SK-N-SH treated with all-trans-retinoic acid at 6 μM for 48 hours (cell line): ENCODE measurements around the gene NEDD1.

Experiments used
- CREB5 ChIP-seq: fragments of 250-450 bp; sonication (Bioruptor Pico); IDR thresholded peaks from 2 replicates; pipeline ENCODE4 v1.5.1; 2020; ENCODE audit warnings: low read depth, mild to moderate bottlenecking, moderate library complexity
- ISL1 ChIP-seq: fragments of 250-450 bp; sonication (Bioruptor Pico); IDR thresholded peaks from 2 replicates; pipeline ENCODE4 v2.1.2; 2022; ENCODE audit warnings: mild to moderate bottlenecking, moderate library complexity
- PATZ1 ChIP-seq: fragments of 250-450 bp; sonication (Bioruptor Pico); IDR thresholded peaks from 2 replicates; pipeline ENCODE4 v1.8.0; 2020; ENCODE audit warnings: mild to moderate bottlenecking, moderate library complexity, borderline replicate concordance
- POU6F1 ChIP-seq: fragments of 250-450 bp; sonication (Bioruptor Pico); IDR thresholded peaks from 2 replicates; pipeline ENCODE4 v1.8.0; 2021; ENCODE audit warnings: low read depth, mild to moderate bottlenecking, moderate library complexity, borderline replicate concordance

GRCh38 chr12:96948782-96949181 is 41.7 kb downstream of the NEDD1 start:
- TF ChIP-seq ISL1 (no peak), CREB5 (CRISPR knock-in tag) (no peak), PATZ1 (no peak), POU6F1 (no peak)
